Activated CD8-positive, alpha-beta memory T cell treated with anti-CD3 and anti-CD28 coated beads for 36 hours (primary cell): ENCODE results near the gene PMEPA1. TPM values are rescaled to one million over a fixed set of nuclear protein-coding genes. Genes with fewer than 3 reads are reported as not detected.

Source experiments
- CTCF ChIA-PET: fragments of 350-600 bp; sonication (Branson Sonifier 250); formaldehyde crosslinking; loops from one replicate; lab custom pipeline; 2021; ENCODE audit warnings: antibody characterized with exemption; lab: Charles Lee
- POLR2A ChIA-PET: fragments of 350-600 bp; sonication (Branson Sonifier 250); formaldehyde crosslinking; loops from one replicate; lab custom pipeline; 2021; ENCODE audit warnings: antibody characterized with exemption; lab: Charles Lee
- total RNA-seq, 2 experiments: library from RNA; stranded (reverse); gene quantifications; one replicate each; pipeline ENCODE4 v1.2.3, GENCODE V29; 2021

Gene PMEPA1
- total RNA-seq, 2 experiments from 2014 or later = 2.2 to 2.6 TPM

DNA sequence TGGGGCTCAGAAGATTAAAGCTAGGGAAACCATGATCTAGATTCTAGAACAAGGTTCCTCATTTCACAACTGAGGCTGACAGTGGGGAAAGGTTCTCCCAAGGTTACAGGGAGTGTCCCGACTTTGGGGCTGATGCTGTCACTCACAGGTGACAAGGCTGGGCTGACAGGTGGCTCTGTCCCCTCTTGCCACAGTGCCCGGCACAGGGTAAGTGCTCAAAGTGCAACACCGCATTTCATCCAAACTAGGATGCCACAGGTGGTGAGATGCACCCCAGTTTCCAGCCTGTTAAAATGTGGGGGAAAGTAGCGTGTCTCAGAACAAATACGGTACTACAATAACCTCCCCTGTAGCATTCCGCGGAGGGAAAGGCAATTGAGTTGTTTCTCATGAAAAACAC lies 97.4 kb downstream of the PMEPA1 start:
- ChIA-PET CTCF (no interaction called here), POLR2A (no interaction called here)

DNA sequence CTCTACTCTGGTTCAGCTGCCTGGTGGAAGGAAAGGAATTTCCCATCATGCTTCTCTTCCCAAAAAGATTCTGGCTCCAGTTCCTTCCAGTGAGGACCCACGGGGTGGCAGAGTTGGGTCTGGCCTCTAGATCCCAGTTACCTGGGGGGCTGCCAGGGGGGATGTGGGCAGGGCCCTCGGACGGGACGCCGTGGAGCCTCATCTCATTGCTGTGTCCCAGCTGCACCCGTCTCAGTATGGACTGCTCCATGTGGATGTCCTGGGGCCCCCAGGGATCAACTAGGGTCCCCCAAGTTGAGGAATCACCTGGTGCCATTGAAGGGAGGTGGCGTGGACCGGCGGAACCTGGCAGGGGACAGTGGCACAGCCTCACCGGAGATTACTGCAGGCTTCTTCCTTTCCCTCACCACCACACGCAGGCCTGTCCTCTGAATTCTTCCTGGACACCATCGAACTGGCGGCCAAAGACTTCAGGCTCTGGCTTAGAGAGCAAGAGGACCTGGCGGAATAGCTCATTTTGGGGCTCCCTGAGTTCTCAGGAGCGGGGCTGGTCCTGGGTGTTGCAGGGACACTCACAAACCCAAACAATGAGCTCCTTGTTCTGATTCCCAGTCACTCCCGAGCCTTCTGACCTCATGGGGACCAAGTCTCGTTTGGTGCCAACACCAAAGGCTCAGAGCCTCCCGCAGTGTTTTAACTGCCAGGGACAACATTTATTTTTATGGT lies 98.1 kb downstream of the PMEPA1 start:
- ChIA-PET POLR2A (no interaction called here), CTCF (no interaction called here)

DNA sequence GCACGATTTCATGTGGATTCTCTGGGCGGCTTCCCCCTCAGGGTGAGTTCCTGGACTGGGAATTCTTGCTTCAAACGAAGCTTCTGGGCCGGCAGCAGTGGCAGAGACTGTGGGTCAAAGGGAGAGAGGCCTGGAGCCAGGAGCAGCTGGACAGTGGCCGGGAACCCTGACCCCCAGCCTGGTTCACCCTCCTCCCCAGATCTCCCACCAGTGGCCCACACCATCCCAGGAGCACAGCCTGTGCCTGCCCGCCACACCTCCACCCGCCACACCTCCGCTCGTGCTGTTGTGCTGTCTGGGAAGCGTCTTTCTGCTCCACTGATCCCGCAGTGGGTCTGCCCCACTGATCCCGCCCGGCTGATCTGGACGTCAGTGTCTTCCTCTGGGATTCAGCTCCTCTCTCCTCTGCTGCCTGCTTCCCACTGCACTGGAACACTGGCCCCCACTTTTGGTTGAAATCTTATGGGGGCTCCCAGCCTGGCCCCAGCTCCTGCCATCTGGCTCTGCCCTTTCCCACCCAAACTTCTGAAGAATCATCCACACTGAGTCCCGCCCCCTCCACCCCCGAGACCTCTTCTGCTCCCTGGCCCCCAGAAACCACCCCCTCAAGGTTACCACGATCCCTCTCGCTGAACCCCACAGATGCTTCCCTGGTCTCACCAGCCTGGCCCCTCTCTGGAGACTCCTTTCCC lies 99.4 kb downstream of the PMEPA1 start:
- ChIA-PET POLR2A (no interaction called here), CTCF (interaction anchor here (1.1 kb wide), 1 partner anchor 44 kb away, joined by 4 read pairs; no protein-coding TSS in a partner anchor)

DNA sequence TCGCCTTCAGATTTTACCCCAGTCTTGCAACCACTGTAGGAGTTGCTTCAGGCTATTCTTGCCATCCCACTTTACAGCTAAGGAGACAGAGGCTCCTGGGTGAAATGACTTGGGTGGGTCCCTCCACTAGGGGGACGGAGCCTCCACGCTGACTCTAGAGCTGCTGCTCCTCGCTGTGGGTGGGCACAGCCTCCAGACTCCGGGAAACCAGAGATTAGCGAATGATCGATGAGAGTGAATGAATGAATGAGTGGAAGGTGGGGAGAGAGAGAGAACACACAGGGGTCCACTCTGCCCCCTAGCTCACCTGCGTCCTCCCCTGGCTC lies 100.0 kb downstream of the PMEPA1 start:
- ChIA-PET POLR2A (no interaction called here), CTCF (no interaction called here)

DNA sequence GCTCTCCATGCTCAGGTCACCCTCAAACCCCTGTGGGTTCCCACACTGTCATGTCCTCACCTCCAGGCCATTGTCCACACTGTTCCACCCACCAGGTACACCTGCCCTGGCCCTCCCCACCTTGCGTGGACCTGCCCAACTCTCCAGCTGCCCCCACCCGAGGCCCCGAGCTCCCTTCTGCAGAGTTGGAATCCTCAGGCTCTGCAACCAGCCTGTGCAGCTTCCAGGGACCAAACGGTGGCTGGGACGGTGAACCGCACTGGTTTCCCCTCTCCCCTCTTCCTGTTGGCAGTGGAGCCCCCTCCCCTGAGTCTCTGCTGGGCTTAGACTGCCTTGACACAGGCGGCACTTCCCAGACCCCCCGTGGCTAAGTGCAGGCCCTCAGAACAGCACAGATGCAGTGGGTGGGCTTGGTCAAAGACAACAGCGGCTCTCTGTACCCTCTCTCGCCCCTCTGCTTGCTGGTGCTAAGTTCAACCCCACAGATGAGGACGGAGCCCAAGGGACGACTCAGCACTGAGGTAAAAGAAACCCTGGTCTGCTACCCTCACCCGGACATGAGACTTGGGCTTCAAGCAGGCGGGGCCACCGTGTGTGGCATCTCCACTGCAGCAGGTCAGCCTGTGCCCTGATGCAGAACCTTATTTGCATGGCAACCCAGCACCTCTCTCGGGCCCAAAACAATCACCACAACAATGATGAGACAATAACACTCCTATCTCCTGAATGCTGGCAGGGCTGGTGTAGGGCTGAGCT lies 100.6 kb downstream of the PMEPA1 start:
- ChIA-PET CTCF (no interaction called here), POLR2A (no interaction called here)

DNA sequence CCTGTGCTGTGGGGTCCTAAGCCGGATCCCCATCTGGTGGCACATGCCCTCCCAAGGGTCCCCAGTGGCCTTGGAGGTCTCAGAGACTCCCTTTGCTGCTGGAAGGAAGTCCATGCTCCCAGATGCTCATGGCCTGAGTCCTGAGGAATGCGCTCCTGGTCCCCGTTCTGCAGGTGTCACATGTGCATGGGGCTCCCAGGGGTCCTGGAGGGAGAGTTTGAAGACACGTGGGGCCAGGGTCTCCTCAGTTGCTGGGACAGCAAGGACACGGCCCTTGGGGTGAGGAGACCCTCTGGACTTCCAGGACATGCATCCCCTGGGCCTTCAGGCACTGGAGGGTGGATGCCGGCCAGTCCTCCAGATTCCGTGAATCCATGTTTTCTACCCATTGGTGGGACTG lies 101.3 kb downstream of the PMEPA1 start:
- CTCF ChIA-PET = no interaction called here
- POLR2A ChIA-PET = no interaction called here

DNA sequence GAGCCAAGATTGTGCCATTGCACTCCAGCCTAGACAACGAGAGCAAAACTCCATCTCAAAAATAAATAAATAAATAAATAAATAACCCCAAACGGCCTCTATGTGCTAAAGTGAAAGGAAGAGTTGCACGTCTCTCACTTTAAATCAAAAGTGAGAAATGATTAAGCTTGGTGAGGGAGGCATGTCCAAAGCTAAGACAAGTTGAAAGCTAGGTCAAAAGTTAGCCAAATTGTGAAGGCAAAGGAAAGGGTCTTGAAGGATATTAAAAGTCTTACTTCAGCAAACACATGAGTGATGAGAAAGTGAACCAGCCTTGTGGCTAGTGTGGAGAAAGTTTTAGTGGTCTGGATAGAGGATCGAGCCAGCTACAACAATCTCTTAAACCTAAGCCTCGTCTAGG lies 103.9 kb downstream of the PMEPA1 start:
- ChIA-PET POLR2A (interaction anchor here (0.6 to 1.5 kb wide), 3 partner anchors 14 to 1650 kb away, joined by 3 to 16 read pairs (median 4); partner anchors contain the start of gene ZBP1), CTCF (interaction anchor here (0.9 to 1.4 kb wide), 4 partner anchors 9 to 16 kb away, joined by 3 to 9 read pairs (median 5); no protein-coding TSS in a partner anchor)

DNA sequence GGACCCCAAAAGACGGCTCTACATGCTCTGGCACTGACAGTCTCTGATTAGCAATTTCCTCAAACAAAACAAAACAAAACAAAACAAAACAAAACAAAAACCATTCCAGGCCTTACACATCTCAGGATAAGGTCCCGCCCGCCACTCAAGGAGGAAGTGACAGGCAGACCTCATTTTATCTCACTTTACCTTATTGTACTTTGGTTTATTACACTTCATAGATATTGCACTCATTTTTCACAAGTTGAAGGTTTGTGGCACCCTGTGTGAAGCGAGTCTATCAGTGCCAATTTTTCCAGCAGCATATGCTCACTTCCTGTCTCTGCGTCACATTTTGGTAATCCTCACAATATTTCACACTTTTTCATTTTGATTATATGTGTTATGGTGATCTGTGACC lies 104.8 kb downstream of the PMEPA1 start:
- CTCF ChIA-PET = interaction anchor here (0.8 kb wide), 1 partner anchor 11 kb away, joined by 3 read pairs; no protein-coding TSS in a partner anchor

DNA sequence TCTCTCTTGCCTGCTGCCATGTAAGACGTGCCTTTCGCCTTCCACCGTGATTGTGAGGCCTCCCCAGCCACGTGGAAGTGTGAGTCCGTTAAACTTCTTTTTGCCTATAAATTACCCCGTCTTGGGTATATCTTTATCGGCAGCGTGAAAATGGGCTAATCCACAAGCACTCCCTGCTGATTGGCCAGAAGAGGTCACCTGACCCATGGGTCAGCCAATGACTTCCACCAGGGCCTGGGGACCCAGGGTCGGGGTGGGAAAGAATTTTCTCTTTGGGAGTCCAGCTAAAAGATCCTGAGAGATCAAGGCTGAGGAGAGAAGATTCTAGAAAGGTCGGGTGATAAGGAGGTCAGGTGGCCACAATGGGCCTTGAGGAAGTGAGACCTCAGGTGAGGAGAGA lies 106.7 kb downstream of the PMEPA1 start:
- ChIA-PET POLR2A (no interaction called here), CTCF (interaction anchor here (1.0 kb wide), 1 partner anchor 19 kb away, joined by 4 read pairs; no protein-coding TSS in a partner anchor)

More for the DNA sequence above, 104.8 kb downstream of the PMEPA1 start:
- POLR2A ChIA-PET = no interaction called here

DNA sequence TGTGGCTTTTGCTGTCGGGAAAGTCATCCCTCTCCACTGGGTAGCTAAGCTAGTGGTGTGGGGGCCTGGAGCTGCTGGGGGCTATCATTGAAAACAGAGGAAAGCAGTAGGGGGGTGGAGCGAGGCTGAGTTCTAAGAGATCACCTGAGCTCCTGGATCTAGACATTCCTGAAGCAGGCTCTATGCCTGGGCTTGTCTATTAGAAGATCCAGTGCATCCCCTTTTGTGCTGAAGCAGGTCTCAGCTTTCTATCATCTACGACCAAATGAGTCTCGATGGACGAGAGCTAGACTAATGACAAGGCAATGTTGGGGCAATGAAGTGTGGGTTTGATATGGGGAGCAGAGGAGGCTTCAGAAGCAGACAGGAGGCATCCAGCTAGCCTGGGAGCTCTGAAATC lies 108.1 kb downstream of the PMEPA1 start:
- CTCF ChIA-PET = interaction anchor here (1.2 to 1.3 kb wide), 2 partner anchors 52 to 103 kb away, joined by 3 read pairs; no protein-coding TSS in a partner anchor
- POLR2A ChIA-PET = no interaction called here

DNA sequence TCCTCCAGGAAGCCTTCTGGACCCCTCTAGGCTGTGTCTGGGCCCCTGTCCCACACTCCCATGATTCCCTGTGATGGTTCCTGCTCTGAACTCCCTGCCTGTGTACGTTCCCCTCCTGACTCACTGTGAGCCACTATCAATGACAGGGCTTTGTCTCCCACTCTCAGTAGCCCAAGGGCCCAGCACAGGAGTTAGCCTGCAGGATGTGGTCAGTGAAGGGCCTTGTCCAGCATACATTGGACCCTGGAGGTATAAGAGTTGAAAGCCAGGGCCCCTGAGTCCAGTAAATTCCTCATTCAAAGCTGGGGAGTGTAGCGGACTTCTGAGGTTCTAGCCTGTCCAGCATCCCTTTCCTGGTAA lies 108.6 kb downstream of the PMEPA1 start:
- POLR2A ChIA-PET = no interaction called here
- CTCF ChIA-PET = interaction anchor here (1.2 to 1.5 kb wide), 3 partner anchors 18 to 103 kb away, joined by 3 to 7 read pairs (median 3); no protein-coding TSS in a partner anchor

DNA sequence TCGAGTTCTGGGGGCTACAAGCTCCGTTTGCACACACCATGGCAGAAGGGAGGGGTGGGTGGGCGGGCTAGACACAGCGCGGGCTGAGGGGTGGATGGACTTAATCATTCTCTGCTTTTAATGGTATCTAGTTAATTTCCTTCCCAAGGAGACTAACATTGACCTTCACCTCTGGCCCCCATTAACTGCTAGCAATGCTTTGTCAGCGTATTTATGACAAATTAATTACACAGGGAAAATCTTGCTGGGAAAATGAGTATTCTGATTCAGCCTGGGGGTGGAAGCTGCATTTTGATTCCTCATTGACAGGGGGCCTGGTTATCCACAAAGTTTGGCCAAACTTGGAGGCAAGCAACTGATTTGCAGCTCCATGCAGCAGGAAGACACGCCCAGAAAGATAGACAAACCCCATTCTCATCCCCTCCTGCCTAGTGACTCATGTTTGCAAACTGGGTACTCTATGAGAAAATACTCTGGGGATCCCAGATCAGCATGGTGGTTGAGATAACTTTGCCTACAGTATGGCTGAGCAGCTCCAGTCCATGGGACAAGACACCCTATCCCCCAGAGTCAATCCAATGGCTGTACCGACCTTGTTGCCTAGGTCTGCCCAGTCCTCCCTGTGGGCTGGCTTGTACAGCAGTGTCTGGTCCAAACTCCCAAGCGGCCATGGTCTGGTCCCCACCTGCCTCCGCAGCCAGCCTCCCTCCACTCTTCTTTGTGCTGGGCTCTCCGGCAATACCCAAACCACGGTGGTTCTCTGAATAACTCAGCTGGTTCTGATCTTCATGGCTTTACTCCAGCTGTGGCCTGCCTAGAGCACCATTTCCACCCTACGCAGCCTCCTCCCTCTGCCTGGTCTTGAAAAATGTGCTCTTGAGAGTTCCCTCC lies 109.2 kb downstream of the PMEPA1 start:
- CTCF ChIA-PET = interaction anchor here (0.6 to 1.5 kb wide), 5 partner anchors 19 to 608 kb away, joined by 3 to 7 read pairs (median 3); no protein-coding TSS in a partner anchor
- POLR2A ChIA-PET = no interaction called here

DNA sequence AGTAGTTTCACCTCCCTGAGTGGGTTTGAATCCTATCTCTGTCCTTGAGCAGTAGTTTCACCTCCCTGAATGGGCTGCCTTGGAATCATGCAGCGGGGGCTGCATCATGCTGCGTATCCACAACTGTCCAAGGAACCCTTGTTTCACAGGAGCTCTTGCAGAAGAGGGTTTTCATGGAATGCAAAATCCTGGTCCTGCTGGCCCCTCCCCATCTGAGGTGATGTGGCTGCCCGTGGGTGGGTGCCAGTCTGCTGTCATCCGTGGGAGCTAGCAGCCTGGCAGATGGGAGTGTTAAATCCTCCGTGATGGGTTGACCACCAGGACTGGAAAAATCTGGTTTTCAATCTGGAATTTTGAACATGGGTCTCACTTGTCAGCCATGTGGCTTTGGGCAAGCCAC lies 111.3 kb downstream of the PMEPA1 start:
- CTCF ChIA-PET = interaction anchor here (1.2 kb wide), 1 partner anchor 55 kb away, joined by 4 read pairs; no protein-coding TSS in a partner anchor
- POLR2A ChIA-PET = interaction anchor here (0.7 kb wide), 1 partner anchor 307 kb away, joined by 5 read pairs; no protein-coding TSS in a partner anchor

Other genes with a start within 250 kb of the PMEPA1 start
- gene CTCFL, start 184.9 kb downstream of the PMEPA1 start, total RNA-seq = not detected
- not detected for gene PCK1, start 148.9 kb downstream of the PMEPA1 start, total RNA-seq
- gene ZBP1, start 89.6 kb downstream of the PMEPA1 start, total RNA-seq = under 1 TPM in 1 of 2 experiments, not detected in 1; 0.10 TPM